MM.1S (cell line): Measurements from ENCODE around the gene NINJ2.

Source experiments
- EZH2 ChIP-seq: fragments of 300-600 bp; sonication (generic); optimal IDR thresholded peaks from 2 replicates; pipeline ENCODE3; 2017; ENCODE audit warnings: low read depth, mild to moderate bottlenecking, antibody characterized with exemption, low read length, mixed read lengths
- EZH2phosphoT487 ChIP-seq: fragments of 300-600 bp; sonication (generic); IDR thresholded peaks from 2 replicates; pipeline ENCODE4 v1.6.1; 2018; ENCODE audit warnings: antibody characterized with exemption, low read length
- TF ChIP-seq, protein P1 (sequence below): fragments of 300-600 bp; sonication (generic); IDR thresholded peaks from 2 replicates; pipeline ENCODE4 v1.5.1; 2016; ENCODE audit warnings: antibody characterized with exemption, low read length, mixed read lengths

DNA sequence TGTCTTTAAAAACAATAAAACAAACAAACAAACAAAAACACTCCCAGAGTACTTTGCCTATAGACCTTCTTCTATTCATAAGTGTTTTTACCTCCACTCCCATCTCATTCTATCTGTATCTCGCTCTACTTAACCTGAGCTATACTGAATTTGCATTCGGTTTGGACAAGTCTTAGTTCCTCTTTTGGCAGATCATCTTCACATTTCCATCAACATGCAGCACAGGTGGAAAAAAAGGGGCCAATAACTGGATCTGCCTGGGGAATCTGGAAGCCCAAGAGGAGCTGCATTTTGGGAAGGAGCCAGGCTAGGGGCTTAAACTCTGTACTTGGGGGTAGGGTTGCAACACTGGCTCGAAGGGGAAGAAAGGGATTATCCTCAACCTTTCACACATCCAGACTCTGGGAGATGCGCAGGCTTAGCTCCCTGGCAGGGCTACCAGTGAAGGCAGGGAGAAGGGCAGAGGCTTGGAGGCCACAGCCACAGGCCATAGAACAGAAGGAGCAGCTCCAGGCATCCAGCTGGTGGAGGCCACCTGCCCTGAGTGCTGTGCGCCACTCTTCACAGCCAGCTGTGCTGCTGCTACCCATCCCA is 4.1 kb downstream of the NINJ2 start:
- TF ChIP-seq, protein P1, sequence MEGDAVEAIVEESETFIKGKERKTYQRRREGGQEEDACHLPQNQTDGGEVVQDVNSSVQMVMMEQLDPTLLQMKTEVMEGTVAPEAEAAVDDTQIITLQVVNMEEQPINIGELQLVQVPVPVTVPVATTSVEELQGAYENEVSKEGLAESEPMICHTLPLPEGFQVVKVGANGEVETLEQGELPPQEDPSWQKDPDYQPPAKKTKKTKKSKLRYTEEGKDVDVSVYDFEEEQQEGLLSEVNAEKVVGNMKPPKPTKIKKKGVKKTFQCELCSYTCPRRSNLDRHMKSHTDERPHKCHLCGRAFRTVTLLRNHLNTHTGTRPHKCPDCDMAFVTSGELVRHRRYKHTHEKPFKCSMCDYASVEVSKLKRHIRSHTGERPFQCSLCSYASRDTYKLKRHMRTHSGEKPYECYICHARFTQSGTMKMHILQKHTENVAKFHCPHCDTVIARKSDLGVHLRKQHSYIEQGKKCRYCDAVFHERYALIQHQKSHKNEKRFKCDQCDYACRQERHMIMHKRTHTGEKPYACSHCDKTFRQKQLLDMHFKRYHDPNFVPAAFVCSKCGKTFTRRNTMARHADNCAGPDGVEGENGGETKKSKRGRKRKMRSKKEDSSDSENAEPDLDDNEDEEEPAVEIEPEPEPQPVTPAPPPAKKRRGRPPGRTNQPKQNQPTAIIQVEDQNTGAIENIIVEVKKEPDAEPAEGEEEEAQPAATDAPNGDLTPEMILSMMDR, result no peak
- no peak for TF ChIP-seq EZH2phosphoT487
- no peak for TF ChIP-seq EZH2
